GM21619 (cell line): ENCODE results near the gene SPAG4.

Experiments
- ATAC-seq: cut with Tn5 transposase; IDR thresholded peaks from one replicate; pipeline ENCODE4 v1.9.1; 2021; ENCODE audit not compliant: unreplicated experiment

The SPAG4 gene

GRCh38 chr20:35615667-35616464, at the start of gene SPAG4:
TSS of gene SPAG4 (plus strand) at chr20:35615829. CDS start at chr20:35616004, 175 bp downstream.
- ATAC-seq: peak; percentile 63

- ATAC-seq: no peak
Observed at GRCh38 chr20:35568645-35569044, 47.0 kb upstream of the SPAG4 start.

GRCh38 chr20:35571555-35571954, 44.1 kb upstream of the SPAG4 start:
- no peak for ATAC-seq

GRCh38 chr20:35572838-35573237, 42.8 kb upstream of the SPAG4 start:
- no peak for ATAC-seq

- no peak for ATAC-seq
Observed at GRCh38 chr20:35575958-35576357, 39.7 kb upstream of the SPAG4 start.

- ATAC-seq: no peak
Observed at GRCh38 chr20:35576816-35577215, 38.8 kb upstream of the SPAG4 start.

GRCh38 chr20:35578469-35578868, 37.2 kb upstream of the SPAG4 start:
- no peak for ATAC-seq

GRCh38 chr20:35579196-35579595, 36.4 kb upstream of the SPAG4 start:
- no peak for ATAC-seq

GRCh38 chr20:35582131-35582530, 33.5 kb upstream of the SPAG4 start:
- no peak for ATAC-seq

GRCh38 chr20:35582741-35583404, 32.8 kb upstream of the SPAG4 start:
- ATAC-seq: no peak

- ATAC-seq: no peak
Observed at GRCh38 chr20:35583636-35584560, 31.7 kb upstream of the SPAG4 start.

- ATAC-seq: no peak
Observed at GRCh38 chr20:35586751-35587425, 28.7 kb upstream of the SPAG4 start.

GRCh38 chr20:35587436-35587835, 28.2 kb upstream of the SPAG4 start:
- ATAC-seq: no peak

GRCh38 chr20:35588397-35588796, 27.2 kb upstream of the SPAG4 start:
- ATAC-seq: no peak

GRCh38 chr20:35592339-35592974, 23.2 kb upstream of the SPAG4 start:
- no peak for ATAC-seq

GRCh38 chr20:35595456-35595855, 20.2 kb upstream of the SPAG4 start:
- no peak for ATAC-seq

- ATAC-seq: no peak
Observed at GRCh38 chr20:35595901-35596300, 19.7 kb upstream of the SPAG4 start.

GRCh38 chr20:35597186-35597585, 18.4 kb upstream of the SPAG4 start:
- no peak for ATAC-seq

- ATAC-seq: no peak
Observed at GRCh38 chr20:35598476-35598875, 17.2 kb upstream of the SPAG4 start.
